T-helper 2 cell treated with Interferon-gamma antibody and Interleukin-4, amounts not matched to agents 5 μg/mL and 100 μg/mL, for 36 hours (primary cell): ENCODE results near the gene TEX35.

ENCODE experiments used
- DNase-seq: peaks from one replicate; pipeline ENCODE4 v3.0.0; 2021; ENCODE audit warnings: low spot score
- H3K27ac Mint-ChIP-seq: one replicate; pipeline ENCODE4 v1.8.0; 2021; ENCODE audit warnings: mild to moderate bottlenecking, mixed read lengths
- H3K27me3 Mint-ChIP-seq: one replicate; pipeline ENCODE4 v1.8.0; 2021; ENCODE audit warnings: low read depth, mixed read lengths
- H3K36me3 Mint-ChIP-seq: one replicate; pipeline ENCODE4 v1.8.0; 2021; ENCODE audit warnings: low read depth, mixed read lengths
- H3K4me1 Mint-ChIP-seq: one replicate; pipeline ENCODE4 v1.8.0; 2021; ENCODE audit warnings: low read depth, mixed read lengths
- H3K4me3 Mint-ChIP-seq: one replicate; pipeline ENCODE4 v1.8.0; 2022; ENCODE audit warnings: mild to moderate bottlenecking, moderate library complexity, mixed read lengths
- H3K9me3 Mint-ChIP-seq: one replicate; pipeline ENCODE4 v1.8.0; 2021; ENCODE audit warnings: mixed read lengths

TEX35 gene

DNA sequence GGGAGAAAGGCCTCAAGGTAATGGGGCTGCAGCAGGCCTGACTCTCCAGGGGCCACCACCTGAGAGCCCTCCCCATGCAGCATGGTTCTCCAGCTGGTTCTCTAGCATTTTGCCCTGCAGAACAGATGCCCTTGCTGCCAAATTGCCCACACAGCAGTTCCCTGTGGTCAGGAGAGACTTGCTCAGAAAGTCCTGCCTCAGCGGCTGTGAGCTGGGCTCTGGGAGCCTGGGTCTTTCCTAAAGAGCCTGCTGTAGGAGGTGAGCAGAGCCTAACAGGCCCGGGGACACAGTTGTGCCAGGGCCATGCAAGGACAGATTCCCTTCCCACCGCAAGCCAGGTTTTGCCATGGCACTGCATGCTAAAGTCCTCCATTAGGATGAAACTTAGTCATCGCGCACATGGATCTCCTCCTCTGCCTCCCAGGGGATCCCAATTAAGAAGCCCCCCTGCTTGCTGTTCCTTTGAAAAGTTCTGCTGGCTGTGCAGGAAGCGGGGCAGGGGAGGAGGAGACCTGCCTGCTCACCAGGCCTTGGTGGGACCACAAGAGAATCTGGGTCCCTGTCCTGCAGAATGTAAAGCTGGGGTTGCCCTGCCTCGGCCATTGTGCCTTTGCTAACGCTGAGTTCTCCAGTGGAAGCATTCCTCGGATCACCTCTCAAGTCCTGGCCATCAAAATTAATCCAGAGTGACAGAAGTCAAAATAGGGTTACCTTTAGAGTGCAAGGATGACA, 21.4 kb downstream of the TEX35 start:
- Mint-ChIP-seq H3K27me3 (no peaks in the 10 kb centered on the region), H3K4me3 (no peak overlapping the region), H3K9me3 (no peaks in the 10 kb centered on the region), H3K36me3 (no peaks in the 10 kb centered on the region), H3K4me1 (no peaks in the 10 kb centered on the region), H3K27ac (no peak overlapping the region)
- DNase-seq, result no peak

DNA sequence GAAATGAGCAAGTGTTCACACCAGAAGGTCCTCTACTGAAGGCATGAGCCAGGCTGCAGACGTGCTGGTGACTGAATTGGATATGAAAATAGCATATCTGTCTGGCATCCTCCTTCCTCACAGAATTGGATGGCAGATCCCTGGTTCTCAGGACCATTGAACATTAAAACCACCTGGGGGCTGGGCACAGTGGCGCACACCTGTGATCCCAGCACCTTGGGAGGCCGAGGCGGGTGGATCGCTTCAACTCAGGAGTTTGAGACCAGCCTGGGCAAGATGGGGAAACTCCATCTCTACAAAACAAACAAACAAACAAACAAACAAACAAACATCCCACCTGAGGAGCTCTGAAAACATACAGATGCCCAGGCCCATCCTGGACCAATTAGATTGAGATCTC, 23.4 kb downstream of the TEX35 start:
- DNase-seq, result no peak
- H3K36me3 Mint-ChIP-seq, result no peaks in the 10 kb centered on the region
- H3K9me3 Mint-ChIP-seq, result no peaks in the 10 kb centered on the region
- H3K4me1 Mint-ChIP-seq, result no peaks in the 10 kb centered on the region
- no peak overlapping the region for H3K27ac Mint-ChIP-seq
- H3K4me3 Mint-ChIP-seq, result no peak overlapping the region
- H3K27me3 Mint-ChIP-seq, result no peaks in the 10 kb centered on the region

DNA sequence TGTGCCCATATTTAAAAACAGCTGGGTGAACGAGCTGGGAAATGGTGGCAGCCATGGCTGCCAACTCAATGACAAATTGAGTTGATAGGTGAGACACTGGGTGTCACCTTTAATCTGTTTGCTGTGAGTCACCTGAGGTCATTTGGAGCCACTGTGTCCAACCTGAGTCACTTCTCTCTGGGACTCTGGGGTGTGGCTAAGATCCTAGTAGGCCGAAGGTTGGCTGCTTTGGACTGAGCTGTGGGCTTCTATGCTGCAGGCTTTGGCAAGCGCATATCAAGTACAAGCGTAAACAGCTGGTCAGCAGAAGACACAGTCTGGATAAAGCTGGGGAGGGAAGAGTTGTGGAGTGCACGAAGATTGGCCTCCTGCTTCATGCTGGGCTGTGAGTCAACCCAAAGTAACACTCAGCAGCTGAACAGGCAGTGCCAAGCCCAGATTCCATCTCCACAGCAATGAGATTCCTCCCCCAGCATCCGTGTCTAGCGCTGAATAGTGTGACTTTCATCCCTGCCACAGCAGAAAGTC, 24.0 kb downstream of the TEX35 start:
- no peaks in the 10 kb centered on the region for H3K9me3 Mint-ChIP-seq
- no peak overlapping the region for H3K27ac Mint-ChIP-seq
- peaks cover 4% of the 10 kb centered on the region for H3K4me1 Mint-ChIP-seq
- no peak for DNase-seq
- H3K36me3 Mint-ChIP-seq, result no peaks in the 10 kb centered on the region
- no peaks in the 10 kb centered on the region for H3K27me3 Mint-ChIP-seq
- H3K4me3 Mint-ChIP-seq, result no peak overlapping the region

DNA sequence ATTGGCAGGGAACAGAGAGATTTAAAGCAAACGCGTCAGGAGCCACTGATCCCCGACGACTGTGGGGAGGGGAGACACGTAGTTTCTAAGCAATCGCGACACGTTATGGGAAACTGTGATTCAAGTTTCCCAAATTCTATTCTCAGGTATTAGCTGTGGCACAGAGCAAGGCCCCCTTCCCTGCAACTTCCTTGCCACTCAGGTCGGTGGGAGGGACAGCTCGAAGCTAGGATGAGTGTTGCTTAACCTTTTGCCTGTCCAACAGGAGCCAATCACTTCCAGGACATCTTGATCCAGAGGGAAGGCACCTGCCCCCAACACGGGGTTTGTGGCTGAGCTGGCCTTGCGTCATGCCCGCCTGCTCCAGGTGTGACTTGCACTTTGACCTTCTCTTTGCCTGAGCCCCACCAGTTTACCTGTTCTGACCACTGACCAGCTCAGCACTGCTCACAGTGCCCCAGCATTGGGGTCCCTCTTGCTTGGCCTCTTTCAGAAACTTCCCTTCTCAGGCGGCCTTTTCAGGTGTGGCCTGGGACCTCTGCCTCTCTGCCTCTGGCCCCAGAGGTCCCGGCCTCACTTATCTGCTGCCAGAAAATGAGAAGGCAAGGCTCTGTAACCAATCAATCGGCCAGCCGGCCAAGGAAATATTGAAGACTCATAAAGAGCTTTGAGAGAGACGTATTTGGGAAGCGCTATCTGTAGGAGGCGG, 24.6 kb downstream of the TEX35 start:
- DNase-seq, result no peak
- H3K27me3 Mint-ChIP-seq, result no peaks in the 10 kb centered on the region
- no peak overlapping the region for H3K27ac Mint-ChIP-seq
- no peak overlapping the region for H3K4me3 Mint-ChIP-seq
- H3K4me1 Mint-ChIP-seq, result peaks cover 4% of the 10 kb centered on the region
- no peaks in the 10 kb centered on the region for H3K9me3 Mint-ChIP-seq
- H3K36me3 Mint-ChIP-seq, result no peaks in the 10 kb centered on the region

DNA sequence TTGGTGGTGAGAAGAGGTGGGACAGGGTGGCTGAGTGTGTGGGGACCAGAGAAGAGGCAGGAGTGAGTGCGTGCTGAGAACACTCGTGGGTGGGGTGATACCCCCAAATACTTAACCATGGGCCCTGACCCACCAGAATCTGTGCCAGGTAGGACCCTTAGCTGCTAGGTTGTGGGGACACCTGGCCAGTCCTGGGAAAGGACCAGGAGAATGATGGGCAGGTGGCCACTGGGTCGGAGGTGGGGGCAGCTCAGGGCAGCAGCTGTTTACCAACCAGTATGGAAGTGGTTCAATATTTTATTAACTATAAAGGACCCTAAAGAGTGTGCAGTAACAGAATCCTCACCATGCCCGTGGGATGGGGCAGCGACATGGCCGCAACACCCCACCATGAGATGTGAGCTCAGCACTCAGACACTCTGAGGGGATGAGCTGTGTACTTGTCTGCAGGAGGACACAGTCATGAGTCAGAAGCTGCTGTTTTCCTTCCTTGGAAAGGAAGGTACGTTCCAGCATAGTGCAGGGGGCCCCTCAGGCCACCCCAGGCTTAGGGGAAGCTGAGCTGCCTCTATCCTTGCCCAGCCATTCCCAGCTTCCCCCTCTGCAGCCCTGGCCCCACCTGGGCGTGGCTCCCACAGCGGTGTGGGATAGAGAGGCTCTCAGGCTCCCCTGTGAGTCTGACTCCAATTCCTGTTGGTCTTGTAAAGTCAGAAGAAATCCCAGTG, 25.4 kb downstream of the TEX35 start:
- no peak overlapping the region for H3K27ac Mint-ChIP-seq
- H3K36me3 Mint-ChIP-seq, result no peaks in the 10 kb centered on the region
- no peaks in the 10 kb centered on the region for H3K9me3 Mint-ChIP-seq
- no peak for DNase-seq
- peaks cover 7% of the 10 kb centered on the region for H3K4me1 Mint-ChIP-seq
- H3K4me3 Mint-ChIP-seq, result no peak overlapping the region
- H3K27me3 Mint-ChIP-seq, result no peaks in the 10 kb centered on the region

DNA sequence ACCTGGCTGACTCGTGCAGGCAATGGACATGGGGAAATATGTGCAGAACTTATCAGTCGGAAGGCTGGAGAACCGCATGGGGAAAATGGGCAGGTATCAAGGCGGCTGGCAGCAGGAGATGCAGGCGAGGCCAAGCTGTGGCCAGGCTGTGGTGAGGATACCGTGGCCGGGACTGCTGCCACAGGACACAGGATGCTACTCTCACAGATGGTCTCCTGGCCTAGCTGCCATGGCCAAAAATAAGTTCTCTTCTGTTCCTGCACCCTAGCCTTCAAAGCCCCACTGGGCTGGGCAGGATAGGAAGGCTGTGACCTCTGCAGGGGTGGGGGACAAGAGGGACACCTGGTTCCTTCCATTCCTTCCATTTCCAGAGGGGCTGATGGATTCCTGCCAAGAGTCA, 26.4 kb downstream of the TEX35 start:
- no peaks in the 10 kb centered on the region for H3K36me3 Mint-ChIP-seq
- no peak overlapping the region for H3K27ac Mint-ChIP-seq
- H3K27me3 Mint-ChIP-seq, result no peaks in the 10 kb centered on the region
- DNase-seq, result no peak
- H3K4me3 Mint-ChIP-seq, result no peak overlapping the region
- H3K4me1 Mint-ChIP-seq, result peaks cover 7% of the 10 kb centered on the region
- H3K9me3 Mint-ChIP-seq, result no peaks in the 10 kb centered on the region

DNA sequence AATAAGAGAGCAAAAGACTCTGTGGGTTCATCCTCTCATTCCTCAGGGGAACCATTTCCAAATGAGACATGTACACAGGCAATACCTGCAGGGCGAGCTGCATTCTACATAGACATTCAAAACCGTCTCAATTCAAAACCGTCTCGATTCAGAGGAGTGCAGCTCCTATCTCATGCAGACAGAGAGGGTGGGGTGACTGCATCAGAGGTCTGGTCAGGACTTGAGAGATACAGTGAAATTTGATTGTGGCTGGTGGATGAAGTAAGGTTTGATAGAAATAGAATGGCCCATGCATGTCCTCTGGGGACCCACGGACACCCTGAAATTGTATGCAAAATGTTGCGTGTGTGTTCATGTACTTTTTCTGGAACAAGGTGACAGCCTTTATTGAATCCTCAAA, 27.3 kb downstream of the TEX35 start:
- Mint-ChIP-seq H3K27ac (no peak overlapping the region), H3K4me3 (no peak overlapping the region), H3K4me1 (peaks cover 7% of the 10 kb centered on the region), H3K27me3 (no peaks in the 10 kb centered on the region), H3K9me3 (no peaks in the 10 kb centered on the region), H3K36me3 (no peaks in the 10 kb centered on the region)
- no peak for DNase-seq

DNA sequence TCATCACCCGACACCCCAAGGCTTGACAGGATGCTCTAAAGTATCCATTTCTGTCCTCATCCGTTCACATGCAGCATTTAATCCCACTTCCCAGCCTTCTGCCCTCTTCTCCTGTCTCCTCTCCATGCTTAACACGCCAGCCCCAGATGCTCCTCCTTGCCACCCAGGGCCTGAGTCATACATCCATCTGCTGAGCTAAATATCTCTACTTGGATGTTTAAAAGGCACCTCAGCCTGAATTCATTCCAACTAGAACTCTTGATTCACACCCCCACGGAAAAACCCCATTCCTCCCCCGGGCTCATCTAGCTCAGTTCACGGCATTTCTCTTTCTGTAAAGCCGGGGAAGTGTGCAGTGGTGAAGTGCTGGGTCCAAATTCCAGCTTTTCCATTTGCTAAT, 27.7 kb downstream of the TEX35 start:
- H3K4me3 Mint-ChIP-seq, result no peak overlapping the region
- H3K4me1 Mint-ChIP-seq, result peaks cover 7% of the 10 kb centered on the region
- DNase-seq, result no peak
- no peaks in the 10 kb centered on the region for H3K27me3 Mint-ChIP-seq
- H3K9me3 Mint-ChIP-seq, result no peaks in the 10 kb centered on the region
- no peak overlapping the region for H3K27ac Mint-ChIP-seq
- no peaks in the 10 kb centered on the region for H3K36me3 Mint-ChIP-seq

DNA sequence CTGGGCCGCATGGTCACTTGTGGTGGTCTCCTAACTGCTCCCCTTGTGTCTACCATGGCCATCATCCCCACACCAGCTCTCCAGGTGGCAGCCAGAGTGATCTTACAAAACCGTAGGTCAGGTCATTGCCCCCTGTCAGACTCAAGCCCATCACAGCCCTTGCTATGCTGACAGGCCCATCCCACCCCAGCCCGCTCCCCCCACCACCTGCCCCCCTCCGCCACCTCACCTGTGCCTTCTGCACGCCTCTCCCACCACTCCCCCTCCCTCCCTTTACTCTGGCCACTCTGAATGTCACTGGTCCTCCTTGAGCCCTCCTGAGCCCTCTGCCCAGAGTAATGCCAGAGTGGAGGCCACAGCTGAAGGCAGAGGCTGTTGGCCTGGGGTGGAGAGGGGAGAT, 28.5 kb downstream of the TEX35 start:
- H3K27ac Mint-ChIP-seq, result no peak overlapping the region
- no peaks in the 10 kb centered on the region for H3K36me3 Mint-ChIP-seq
- peak overlapping the region; percentile 90 for H3K4me3 Mint-ChIP-seq
- peaks cover 7% of the 10 kb centered on the region for H3K4me1 Mint-ChIP-seq
- no peak for DNase-seq
- no peaks in the 10 kb centered on the region for H3K27me3 Mint-ChIP-seq
- no peaks in the 10 kb centered on the region for H3K9me3 Mint-ChIP-seq

DNA sequence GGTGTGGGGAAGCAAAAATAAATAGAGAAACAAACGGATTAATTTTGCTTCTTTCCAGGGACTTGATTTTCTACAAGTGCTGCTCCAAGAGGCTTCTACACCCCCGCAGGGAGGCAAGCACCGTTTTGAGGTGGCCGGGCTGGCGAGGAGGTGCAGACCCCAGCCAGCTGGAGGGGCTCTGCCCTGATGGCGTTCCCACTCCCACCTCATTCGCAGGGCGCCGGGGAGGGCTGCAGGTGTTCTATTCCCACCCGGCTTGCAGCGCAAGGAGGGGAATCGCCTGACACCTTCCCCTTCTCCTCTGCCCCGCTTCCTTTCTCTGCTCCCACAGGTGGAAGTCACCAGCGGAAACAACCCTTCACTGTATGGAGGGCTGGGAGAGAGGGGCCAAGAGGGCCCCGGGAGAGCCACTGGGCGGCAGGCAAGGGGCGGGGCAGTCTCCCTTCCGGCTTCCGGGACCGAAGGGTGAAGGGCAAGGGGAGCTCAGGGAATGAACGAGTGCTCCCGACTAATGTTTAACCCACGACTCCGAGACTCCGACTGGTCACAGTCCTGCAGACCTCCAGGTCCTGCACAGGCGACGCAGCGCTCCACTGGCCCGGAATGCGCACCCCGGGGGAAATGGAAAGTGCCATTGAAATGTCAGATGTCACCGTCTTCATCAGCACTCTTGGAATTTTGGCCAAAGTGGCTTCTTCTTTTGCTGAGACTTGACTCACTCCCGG, 29.1 kb downstream of the TEX35 start:
- no peaks in the 10 kb centered on the region for H3K9me3 Mint-ChIP-seq
- H3K4me1 Mint-ChIP-seq, result peaks cover 7% of the 10 kb centered on the region
- peak overlapping the region; percentile 90 for H3K4me3 Mint-ChIP-seq
- peak overlapping the region; percentile 81 for H3K27ac Mint-ChIP-seq
- H3K27me3 Mint-ChIP-seq, result no peaks in the 10 kb centered on the region
- DNase-seq, result peak; percentile 35
- no peaks in the 10 kb centered on the region for H3K36me3 Mint-ChIP-seq

DNA sequence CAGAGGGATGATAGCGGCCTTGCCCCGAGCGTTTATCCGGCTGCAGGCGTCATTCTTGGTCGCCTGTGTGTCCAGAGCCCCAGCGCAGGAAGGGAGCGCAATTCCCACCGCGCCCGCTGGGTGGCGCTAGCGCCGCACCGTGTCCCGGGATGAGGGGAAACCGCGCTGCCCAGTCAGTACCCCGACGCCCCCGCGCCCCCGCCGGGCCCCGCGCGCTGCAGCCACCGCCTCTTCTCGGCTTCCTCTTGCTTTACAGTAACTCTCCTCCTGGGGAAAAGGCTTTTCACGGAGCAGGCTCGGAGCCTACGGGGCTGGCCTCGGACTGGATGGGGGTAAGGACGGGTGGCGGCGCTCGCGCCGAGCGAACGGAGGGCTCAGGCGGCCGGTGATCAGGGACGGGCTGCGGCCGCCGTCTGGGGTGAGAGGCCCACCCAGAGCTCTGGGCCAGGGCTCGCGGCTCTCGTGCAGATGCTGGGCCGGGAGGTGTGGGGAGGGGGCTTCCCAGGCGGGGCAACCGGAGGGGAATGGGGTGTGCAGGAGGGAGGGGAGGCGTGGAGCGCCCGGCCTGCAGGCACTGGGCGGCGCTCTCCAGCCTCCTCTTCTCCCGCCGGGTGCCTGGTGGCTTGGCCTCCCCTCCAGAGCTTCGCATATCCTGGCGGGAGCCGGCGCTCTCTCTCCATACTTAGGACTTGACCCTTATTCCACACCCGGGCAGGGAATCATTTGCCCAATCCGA, 29.8 kb downstream of the TEX35 start:
- peak; percentile 89 for DNase-seq
- Mint-ChIP-seq H3K4me3 (peak overlapping the region; percentile 90), H3K9me3 (no peaks in the 10 kb centered on the region), H3K27ac (peak overlapping the region; percentile 81), H3K4me1 (peaks cover 7% of the 10 kb centered on the region), H3K27me3 (no peaks in the 10 kb centered on the region), H3K36me3 (no peaks in the 10 kb centered on the region)

DNA sequence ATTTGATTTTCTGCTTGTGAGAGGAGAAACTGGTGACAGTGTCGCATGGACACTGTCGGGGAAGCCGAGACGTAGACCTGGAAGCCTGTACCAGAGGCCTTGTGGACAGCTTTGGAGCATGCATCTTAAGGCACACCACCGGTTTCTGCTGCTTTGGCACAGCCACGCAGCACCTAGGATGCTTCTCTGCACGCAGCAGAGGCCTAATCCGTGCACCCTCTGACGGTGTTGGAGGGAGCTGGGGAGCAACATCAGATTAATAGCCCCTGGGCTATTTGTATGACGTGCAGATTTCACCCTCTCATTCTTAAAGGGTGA, 30.3 kb downstream of the TEX35 start:
- peak overlapping the region; percentile 41 for H3K27ac Mint-ChIP-seq
- no peaks in the 10 kb centered on the region for H3K9me3 Mint-ChIP-seq

DNA sequence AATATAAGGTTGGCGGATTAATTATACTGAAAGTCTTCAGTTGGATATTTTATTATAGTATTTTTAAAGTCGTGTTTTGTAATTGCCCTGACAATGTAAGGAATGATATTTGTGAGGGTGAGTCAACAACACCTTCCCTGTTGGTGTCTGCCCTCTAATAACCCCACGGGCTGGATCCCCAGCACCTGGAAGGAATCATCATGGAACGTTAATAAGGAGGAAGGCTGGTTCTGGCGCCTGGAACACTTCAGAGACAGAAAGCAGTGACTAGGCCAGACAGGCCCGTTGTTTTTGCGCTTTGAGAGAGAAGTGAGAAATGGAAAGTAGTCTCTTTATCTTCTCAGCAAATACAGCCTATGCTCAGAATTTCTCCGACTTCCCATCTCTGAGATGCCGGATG, 31.6 kb downstream of the TEX35 start:
- H3K36me3 Mint-ChIP-seq, result no peaks in the 10 kb centered on the region
- no peaks in the 10 kb centered on the region for H3K27me3 Mint-ChIP-seq
- DNase-seq, result no peak
- H3K4me3 Mint-ChIP-seq, result no peak overlapping the region
- peaks cover 7% of the 10 kb centered on the region for H3K4me1 Mint-ChIP-seq
- no peak overlapping the region for H3K27ac Mint-ChIP-seq
- H3K9me3 Mint-ChIP-seq, result no peaks in the 10 kb centered on the region

More for the DNA sequence above, 30.3 kb downstream of the TEX35 start:
- Mint-ChIP-seq H3K27me3 (no peaks in the 10 kb centered on the region), H3K4me1 (peaks cover 7% of the 10 kb centered on the region), H3K36me3 (no peaks in the 10 kb centered on the region), H3K4me3 (peak overlapping the region; percentile 90)
- no peak for DNase-seq
